HCT116 (cell line): ENCODE measurements around the gene AP5Z1.

Experiments used
- CEBPB ChIP-seq: IDR thresholded peaks from 2 replicates; pipeline ENCODE4 v1.6.1; 2012; ENCODE audit warnings: low read depth
- EZH2 ChIP-seq: fragments of 200-600 bp; sonication (generic); IDR thresholded peaks from 2 replicates; pipeline ENCODE4 v1.6.1; 2017; ENCODE audit warnings: antibody characterized with exemption, mixed run types
- EZH2phosphoT487 ChIP-seq: fragments of 200-600 bp; IDR thresholded peaks from 2 replicates; pipeline ENCODE4 v1.6.1; 2018; ENCODE audit warnings: antibody characterized with exemption, borderline replicate concordance
- FOSL1 ChIP-seq: IDR thresholded peaks from 2 replicates; pipeline ENCODE4 v1.6.1; 2012; ENCODE audit warnings: low read depth
- POLR2A ChIP-seq: IDR thresholded peaks from 2 replicates; pipeline ENCODE4 v1.7.0; 2011; ENCODE audit warnings: borderline replicate concordance; ENCODE audit not compliant: insufficient read depth, insufficient read length; ENCODE audit errors: extremely low read depth
- RAD21 ChIP-seq: IDR thresholded peaks from 2 replicates; pipeline ENCODE4 v1.6.1; 2012; ENCODE audit warnings: low read depth, mild to moderate bottlenecking
- TF ChIP-seq, protein P1 (sequence below), 3 experiments: fragments of 200-600 bp in 1 of 3; sonication (generic) in 1 of 3; IDR thresholded peaks in 2 of 3; conservative IDR thresholded peaks in 1 of 3; 2 replicates each; pipeline ENCODE4 v1.5.1; 2012 to 2017; ENCODE audit warnings: low read depth in 2 of 3, low read length in 2 of 3, antibody characterized with exemption in 1 of 3, borderline replicate concordance in 1 of 3, control low read depth in 1 of 3, mild to moderate bottlenecking in 1 of 3, mixed read lengths in 1 of 3, mixed run types in 1 of 3, moderate library complexity in 1 of 3; ENCODE audit not compliant: insufficient read depth in 1 of 3
- TF ChIP-seq, protein P2 (sequence below): IDR thresholded peaks from 2 replicates; pipeline ENCODE4 v1.6.1; 2011; ENCODE audit warnings: mild to moderate bottlenecking, low read length, moderate library complexity; ENCODE audit not compliant: insufficient replicate concordance; ENCODE audit errors: extremely low read depth

DNA sequence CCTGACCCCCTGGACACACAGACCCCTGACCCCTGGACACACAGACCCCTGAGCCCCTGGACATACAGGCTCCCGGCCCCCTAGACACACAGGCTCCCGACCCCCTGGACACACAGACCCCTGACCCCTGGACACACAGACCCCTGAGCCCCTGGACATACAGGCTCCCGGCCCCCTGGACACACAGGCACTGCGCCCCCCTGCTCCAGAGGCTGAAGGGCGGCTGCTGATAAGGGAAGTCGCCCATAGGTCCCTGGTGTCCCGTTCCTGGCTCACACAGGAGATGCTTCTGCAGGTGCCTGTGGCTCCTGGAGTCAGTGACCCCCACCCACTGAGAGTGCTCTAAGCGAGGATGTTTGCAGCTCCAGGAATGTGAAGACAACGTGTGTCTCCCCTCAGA lies 3.7 kb upstream of the AP5Z1 start:
- TF ChIP-seq, protein P1, sequence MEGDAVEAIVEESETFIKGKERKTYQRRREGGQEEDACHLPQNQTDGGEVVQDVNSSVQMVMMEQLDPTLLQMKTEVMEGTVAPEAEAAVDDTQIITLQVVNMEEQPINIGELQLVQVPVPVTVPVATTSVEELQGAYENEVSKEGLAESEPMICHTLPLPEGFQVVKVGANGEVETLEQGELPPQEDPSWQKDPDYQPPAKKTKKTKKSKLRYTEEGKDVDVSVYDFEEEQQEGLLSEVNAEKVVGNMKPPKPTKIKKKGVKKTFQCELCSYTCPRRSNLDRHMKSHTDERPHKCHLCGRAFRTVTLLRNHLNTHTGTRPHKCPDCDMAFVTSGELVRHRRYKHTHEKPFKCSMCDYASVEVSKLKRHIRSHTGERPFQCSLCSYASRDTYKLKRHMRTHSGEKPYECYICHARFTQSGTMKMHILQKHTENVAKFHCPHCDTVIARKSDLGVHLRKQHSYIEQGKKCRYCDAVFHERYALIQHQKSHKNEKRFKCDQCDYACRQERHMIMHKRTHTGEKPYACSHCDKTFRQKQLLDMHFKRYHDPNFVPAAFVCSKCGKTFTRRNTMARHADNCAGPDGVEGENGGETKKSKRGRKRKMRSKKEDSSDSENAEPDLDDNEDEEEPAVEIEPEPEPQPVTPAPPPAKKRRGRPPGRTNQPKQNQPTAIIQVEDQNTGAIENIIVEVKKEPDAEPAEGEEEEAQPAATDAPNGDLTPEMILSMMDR (IDR thresholded peaks at IDR 0.05 in 2 of 3, conservative IDR thresholded peaks at IDR 0.05 in 1 of 3; ENCODE audit: borderline replicate concordance in 1 of 3, insufficient read depth in 1 of 3, low read depth in 2 of 3, low read length in 2 of 3), result no peak
- TF ChIP-seq FOSL1, result no peak
- no peak for TF ChIP-seq RAD21
- TF ChIP-seq CEBPB, result no peak
- no peak for TF ChIP-seq POLR2A
- TF ChIP-seq, protein P2, sequence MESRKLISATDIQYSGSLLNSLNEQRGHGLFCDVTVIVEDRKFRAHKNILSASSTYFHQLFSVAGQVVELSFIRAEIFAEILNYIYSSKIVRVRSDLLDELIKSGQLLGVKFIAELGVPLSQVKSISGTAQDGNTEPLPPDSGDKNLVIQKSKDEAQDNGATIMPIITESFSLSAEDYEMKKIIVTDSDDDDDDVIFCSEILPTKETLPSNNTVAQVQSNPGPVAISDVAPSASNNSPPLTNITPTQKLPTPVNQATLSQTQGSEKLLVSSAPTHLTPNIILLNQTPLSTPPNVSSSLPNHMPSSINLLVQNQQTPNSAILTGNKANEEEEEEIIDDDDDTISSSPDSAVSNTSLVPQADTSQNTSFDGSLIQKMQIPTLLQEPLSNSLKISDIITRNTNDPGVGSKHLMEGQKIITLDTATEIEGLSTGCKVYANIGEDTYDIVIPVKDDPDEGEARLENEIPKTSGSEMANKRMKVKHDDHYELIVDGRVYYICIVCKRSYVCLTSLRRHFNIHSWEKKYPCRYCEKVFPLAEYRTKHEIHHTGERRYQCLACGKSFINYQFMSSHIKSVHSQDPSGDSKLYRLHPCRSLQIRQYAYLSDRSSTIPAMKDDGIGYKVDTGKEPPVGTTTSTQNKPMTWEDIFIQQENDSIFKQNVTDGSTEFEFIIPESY, result no peak
- no peak for TF ChIP-seq EZH2phosphoT487
- no peak for TF ChIP-seq EZH2
